Endometrial microvascular endothelial cells (primary cell): ENCODE results near the gene CFAP141. TPM values are rescaled to one million over a fixed set of nuclear protein-coding genes. Genes with fewer than 3 reads are reported as not detected.
"Not testable (repeated sequence)": the region's sequence is repeated elsewhere in the genome, so short reads cannot be mapped to it uniquely, and the experiment has no call there.

Source experiments
- in situ Hi-C: cut with HindIII; loops from 2 replicates; pipeline ENCODE4 v1.10.0; 2017; ENCODE audit warnings: low sequenced_read_pairs, low pct_unique_long_range_greater_than_20kb; ENCODE audit errors: inconsistent ontology term
- total RNA-seq: library from RNA; depleted of rRNA; stranded (reverse); fragments of >200 nt; gene quantifications from one replicate; pipeline ENCODE4 v1.2.3, GENCODE V29; 2015; ENCODE audit errors: inconsistent ontology term

CFAP141 gene
- total RNA-seq, 1 donor from 2014 or later, result not detected

GRCh38 chr1:154213274-154213673 is 7.1 kb upstream of the CFAP141 start:
- in situ Hi-C loops, result no loop called here

- in situ Hi-C loops, result no loop called here
Measured at GRCh38 chr1:154212083-154212482, 6.0 kb upstream of the CFAP141 start.

GRCh38 chr1:154208677-154209388 is 2.7 kb upstream of the CFAP141 start:
- in situ Hi-C loops, result no loop called here

GRCh38 chr1:154207262-154207661 is 1.1 kb upstream of the CFAP141 start:
- in situ Hi-C loops, result no loop called here

GRCh38 chr1:154205778-154206177 is 355 bp downstream of the CFAP141 start:
- in situ Hi-C loops, result not testable (repeated sequence)

GRCh38 chr1:154199563-154199879 is 6.6 kb downstream of the CFAP141 start:
- in situ Hi-C loops, result no loop called here

GRCh38 chr1:154198756-154199562 is 7.2 kb downstream of the CFAP141 start:
- in situ Hi-C loops, result no loop called here

- in situ Hi-C loops, result no loop called here
Measured at GRCh38 chr1:154193821-154194220, 12.3 kb downstream of the CFAP141 start.

GRCh38 chr1:154192476-154192875 is 13.7 kb downstream of the CFAP141 start:
- in situ Hi-C loops, result no loop called here

GRCh38 chr1:154191990-154192461 is 14.1 kb downstream of the CFAP141 start, which contains the start of gene TPM3:
Gene TPM3, minus strand, starts transcription at chr1:154192100. Its CDS starts 82 bp downstream, at chr1:154192018.
- in situ Hi-C loops, result no loop called here

- in situ Hi-C loops, result no loop called here
Measured at GRCh38 chr1:154190550-154190949, 15.6 kb downstream of the CFAP141 start.

GRCh38 chr1:154186852-154187501 is 19.2 kb downstream of the CFAP141 start:
- in situ Hi-C loops, result no loop called here

- in situ Hi-C loops, result no loop called here
Measured at GRCh38 chr1:154186177-154186576, 20.0 kb downstream of the CFAP141 start.

- in situ Hi-C loops, result no loop called here
Measured at GRCh38 chr1:154183046-154183915, 22.9 kb downstream of the CFAP141 start.

- in situ Hi-C loops, result no loop called here
Measured at GRCh38 chr1:154182344-154183045, 23.6 kb downstream of the CFAP141 start.

- in situ Hi-C loops, result no loop called here
Measured at GRCh38 chr1:154181944-154182343, 24.2 kb downstream of the CFAP141 start.

- in situ Hi-C loops, result no loop called here
Measured at GRCh38 chr1:154179946-154180687, 26.0 kb downstream of the CFAP141 start.
